Measurements from ENCODE around the gene LGALS3BP.
"Not testable (repeated sequence)": the region's sequence is repeated elsewhere in the genome, so short reads cannot be mapped to it uniquely, and the experiment has no call there.

LGALS3BP gene, protein sequence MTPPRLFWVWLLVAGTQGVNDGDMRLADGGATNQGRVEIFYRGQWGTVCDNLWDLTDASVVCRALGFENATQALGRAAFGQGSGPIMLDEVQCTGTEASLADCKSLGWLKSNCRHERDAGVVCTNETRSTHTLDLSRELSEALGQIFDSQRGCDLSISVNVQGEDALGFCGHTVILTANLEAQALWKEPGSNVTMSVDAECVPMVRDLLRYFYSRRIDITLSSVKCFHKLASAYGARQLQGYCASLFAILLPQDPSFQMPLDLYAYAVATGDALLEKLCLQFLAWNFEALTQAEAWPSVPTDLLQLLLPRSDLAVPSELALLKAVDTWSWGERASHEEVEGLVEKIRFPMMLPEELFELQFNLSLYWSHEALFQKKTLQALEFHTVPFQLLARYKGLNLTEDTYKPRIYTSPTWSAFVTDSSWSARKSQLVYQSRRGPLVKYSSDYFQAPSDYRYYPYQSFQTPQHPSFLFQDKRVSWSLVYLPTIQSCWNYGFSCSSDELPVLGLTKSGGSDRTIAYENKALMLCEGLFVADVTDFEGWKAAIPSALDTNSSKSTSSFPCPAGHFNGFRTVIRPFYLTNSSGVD

DNA sequence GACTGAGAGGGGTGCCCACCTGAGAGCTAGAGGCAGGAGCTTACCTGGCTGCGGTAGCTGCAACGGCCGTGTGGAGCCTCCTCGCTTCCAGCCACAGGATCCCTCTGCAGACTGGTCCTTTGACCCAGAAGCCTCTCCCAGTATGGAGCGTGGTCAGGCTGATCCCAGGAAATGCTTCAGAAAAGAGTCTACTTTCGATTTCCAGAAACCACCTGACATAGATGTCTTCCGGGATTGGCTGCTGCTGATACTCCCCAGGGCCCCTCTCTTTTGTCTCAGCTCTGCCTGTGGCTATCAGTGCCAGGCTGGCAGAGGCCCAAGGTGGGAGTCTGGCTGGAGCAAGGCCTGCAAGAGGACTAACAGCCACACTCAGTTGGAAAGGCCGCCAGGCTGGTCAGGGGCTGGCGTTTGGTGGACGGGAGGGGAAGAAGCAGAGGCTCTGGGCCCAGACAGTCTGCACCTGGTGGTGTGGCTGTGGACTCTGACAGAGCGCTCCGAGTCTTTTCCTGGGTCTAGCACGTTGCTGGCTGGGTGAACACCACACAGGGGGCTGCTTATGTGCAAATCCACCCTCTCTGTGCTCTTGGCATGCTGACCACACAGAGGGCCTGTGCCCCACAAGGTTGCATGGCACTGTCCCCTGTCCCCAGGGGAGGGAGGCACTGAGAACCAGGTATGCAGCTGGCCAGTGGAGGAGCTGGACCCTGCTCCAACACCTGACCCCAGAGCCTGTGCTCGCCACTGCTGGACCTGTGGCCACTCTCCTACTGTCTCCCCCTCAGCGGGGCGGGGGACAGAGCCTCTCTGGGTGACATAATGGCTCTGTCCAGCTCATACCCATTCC, at the start of gene LGALS3BP:
Gene LGALS3BP, minus strand, starts transcription at position 144 of the 844 bp plus-strand sequence. CDS start 2,732 bp downstream, outside the sequence.
- peak; percentile 79 to 84 for DNase-seq

DNA sequence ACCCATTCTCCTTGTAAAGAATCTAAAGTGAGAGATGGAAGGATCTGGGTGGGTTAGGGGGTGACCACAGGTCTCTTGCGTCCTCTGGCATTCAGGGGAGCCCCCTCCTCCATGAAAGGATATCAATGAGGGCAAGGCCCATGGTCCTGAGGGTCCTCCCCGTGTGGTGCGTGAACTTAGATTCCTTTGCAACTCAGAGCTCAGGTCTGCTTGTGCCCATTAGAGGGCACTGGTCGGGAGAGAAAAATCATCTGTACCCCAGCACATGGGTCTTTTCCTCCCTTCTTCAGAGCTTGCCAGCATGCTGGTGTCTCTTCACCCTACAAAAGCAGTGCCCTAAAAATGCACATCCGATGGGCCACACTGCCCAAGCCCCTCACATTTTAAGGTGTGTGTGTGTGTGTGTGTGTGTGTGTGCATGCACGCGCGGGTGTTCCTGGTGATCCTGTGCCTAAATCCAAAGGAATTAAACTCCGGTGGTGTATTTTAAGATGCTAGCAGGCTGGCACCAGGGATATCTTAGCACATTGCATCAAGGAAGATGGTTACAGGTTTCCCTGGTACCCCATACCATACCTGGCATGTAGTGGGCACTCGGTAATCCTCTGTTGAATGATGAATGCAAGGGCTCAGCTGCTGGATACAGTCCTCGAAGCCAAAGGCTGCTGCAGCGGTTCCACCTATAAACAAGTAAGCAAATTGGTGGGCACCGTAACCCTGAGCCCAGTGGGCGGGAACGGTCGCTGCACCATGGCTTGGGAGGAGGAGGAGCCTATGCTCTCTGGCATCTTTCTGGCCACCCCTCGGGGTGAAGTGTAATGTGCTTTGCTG, 49.0 kb upstream of the LGALS3BP start:
- DNase-seq, result no peak

DNA sequence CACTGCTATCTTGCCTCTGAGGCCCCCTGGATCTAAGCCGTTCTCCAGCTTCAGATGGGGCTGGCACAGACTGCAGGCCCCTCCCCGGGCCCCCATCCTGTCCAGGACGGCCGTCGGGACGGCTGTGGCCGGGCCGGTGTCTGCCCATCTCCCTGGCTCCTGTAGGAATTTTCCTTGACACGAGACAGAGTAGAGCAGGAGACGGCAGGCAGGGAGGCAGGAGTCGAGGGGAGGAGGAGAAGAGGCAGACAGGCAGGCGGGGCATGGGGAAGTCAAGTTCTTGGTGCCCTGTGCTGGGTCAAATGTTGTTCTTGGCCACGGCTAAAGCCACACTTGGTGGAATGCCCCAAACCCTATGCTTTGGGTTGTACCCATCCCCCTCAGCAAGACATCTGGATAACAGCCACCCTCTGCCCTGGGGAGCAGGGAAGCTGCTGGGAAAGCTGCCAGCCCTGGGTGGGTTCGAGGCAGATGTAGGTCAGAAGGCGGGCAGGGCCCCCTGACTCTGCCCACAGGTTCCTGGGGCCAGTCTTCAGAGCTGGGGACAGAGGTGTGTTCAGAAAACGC, 48.3 kb upstream of the LGALS3BP start:
- DNase-seq, result no peak

DNA sequence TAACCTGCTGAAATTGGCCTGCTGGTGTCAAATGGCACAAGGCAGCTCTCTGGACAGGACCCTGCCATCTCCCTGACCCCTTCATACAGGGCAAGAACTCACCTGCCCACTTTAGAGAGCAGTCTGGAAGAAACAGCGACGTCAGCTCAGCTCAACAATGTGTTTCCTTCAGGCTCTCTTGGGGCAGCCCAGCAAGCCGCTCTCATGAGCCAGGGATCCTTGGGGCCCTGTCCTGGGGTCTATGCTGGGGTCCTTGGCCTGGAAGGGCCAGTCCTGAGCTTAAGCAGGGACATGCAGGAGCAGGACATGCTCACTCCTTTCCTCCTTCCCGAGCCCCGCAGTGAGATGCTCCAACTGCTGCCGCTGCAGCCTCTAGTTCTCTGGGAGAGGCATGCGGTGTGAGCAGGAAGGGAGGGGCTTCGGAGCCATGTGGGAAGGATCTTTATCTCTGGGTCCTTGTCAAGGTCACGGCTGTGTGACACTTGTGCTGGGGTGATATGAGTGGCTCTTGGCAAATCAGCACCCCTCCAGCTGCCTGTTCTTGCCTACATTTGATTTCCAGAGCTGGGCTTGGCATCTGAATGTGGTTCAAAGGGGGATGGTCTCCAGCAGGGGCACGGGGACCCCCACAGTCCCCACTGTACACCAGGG, 47.7 kb upstream of the LGALS3BP start:
- peak in 1 of 2 experiments; percentile 25 for DNase-seq

GRCh38 chr17:79026376-79027273, 46.9 kb upstream of the LGALS3BP start:
- DNase-seq, result no peak

GRCh38 chr17:79024901-79025737, 45.4 kb upstream of the LGALS3BP start:
- DNase-seq, result peak; percentile 63 to 78

- no peak for DNase-seq
Observed at GRCh38 chr17:79023886-79024771, 44.4 kb upstream of the LGALS3BP start, which contains the start of gene C1QTNF1. Gene C1QTNF1 (plus strand): TSS chr17:79024169. CDS start chr17:79043969, 19,800 bp downstream.

DNA sequence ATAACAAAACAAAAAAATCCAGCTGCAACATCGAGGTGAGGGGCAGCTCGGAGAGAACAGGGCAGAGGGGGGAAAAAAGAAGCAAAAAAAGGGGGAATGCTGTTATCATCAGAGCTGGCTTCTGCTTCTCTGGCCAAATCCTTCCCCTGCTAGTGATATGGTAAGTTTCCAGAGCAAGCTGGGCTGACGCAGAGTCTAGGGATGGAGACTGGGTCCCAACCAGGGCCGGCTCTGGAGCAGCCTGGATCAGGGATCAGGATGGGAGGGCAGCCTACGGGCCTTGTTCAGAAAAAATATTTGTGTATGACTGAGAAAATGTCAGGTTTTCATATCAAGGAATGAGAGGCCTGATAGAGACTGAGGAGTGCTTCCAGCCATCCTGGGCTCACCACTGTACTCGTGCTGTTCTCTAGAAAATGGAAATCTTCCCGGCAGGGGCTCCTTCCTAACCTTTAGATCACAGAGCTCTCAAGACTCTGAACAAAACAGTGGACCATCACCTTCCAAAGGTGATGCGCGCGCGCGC, 43.5 kb upstream of the LGALS3BP start:
- no peak for DNase-seq

DNA sequence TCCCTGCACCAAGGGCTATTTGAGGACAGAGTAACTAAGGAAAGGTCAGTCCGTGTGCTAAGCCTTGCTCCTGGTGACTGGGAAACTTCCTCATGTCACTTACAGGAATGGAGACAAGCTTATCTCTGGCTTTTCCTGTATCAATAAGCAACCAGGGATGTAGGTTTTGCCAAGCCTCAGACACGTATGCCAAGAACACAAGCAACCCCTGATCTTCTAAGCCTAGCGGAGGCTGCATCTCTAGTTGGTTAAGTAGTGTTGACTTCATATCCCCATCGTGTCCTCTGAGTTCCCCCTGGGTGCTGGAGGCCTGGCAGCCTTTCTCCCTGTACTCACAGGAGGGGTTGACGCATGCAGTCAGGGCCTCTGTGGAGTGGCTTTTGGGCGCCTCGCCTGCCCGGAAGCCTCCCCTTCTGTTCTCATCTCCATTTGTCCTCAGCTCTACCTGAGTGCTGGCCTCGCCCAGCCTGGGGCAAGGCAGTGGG, 42.8 kb upstream of the LGALS3BP start:
- no peak for DNase-seq

DNA sequence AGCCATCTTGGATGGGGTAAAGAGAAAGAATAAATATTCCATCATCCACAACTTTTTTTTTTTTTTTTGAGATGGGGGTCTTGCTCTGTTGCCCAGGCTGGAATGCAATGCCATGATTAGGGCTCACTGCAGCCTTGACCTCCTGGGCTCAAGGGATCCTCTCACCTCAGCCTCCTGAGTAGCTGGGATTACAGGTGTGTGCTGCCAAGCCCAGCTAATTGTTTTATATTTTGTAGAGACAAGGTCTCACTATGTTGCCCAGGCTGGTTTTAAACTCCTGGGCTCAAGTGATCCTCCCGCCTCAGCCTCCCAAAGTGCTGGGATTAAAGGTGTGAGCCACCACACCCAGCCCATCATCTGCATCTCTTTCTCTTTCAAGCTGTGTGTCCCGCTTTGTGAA, 42.2 kb upstream of the LGALS3BP start:
- not testable (repeated sequence) for DNase-seq

DNA sequence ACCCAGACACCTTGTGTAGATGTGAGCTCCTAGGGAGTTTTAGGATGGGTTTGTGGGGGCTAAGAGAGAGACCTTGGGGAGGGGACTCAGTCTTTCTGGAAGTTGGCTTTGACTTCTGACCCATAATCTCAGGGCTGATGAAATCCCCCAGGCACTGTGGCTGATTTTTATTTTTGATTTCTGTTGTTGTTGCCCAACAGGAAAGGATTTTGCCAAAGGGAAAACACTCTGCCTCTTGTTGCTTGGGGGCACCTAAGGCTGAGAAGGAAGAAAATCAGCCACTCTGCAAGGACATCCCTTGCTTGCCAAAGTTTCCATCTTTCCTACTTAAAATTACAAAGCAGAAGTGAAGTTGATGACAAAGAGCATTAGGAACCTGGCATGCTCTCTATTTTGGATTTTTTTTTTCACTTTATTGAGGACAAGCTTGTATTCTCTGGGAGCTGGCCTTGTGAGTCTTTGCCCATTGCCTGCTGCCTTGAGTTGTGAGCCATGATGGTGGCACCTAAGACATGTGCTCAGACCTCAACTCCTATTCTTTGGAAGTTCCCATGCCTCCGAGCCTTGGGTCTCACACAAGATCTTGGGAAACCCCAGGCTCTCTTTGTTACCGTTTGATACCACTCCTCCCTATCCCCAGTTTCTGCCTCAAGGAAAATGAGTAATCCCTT, 41.0 kb upstream of the LGALS3BP start:
- no peak for DNase-seq

GRCh38 chr17:79019632-79020584, 40.2 kb upstream of the LGALS3BP start:
- DNase-seq, result peak in 1 of 2 experiments; percentile 69

DNA sequence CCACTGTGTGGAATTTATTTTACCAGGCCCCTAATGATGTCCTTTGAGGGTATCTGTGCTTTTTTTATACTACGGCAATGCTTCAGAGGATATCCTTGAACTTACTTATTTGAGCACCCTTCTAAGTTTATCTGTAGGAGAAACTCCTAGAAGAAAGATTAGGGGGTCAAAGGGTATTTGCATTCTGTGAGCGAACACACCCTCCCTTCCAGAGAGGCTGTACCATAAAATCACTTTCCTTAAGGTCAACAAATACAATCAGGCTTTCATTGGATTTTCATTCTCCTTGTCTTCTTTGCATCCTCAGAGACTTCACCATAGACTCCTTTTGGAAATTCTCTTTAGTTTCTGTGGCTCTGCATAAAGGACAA, 39.5 kb upstream of the LGALS3BP start:
- DNase-seq, result no peak

DNA sequence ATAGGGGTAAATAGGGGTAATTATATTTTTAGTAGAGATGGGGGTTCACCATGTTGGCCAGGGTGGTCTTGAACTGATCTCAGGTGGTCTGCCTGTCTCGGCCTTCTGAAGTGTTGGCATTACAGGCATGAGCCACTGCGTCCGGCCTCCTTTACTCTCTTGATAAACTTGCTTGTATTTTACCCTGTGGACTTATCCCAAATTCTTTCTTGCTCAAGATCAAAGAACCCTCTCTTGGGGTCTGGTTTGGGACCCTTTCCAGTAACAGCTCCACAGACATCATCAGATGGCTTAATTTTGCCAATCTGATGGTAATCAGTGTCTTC, 38.6 kb upstream of the LGALS3BP start:
- no peak for DNase-seq

GRCh38 chr17:79017546-79018369, 38.0 kb upstream of the LGALS3BP start:
- no peak for DNase-seq

Data from NCI-H187 (cell line).